HG03060 (cell line): ENCODE results near the gene ARHGAP11A.

Experiments
- ATAC-seq: cut with Tn5 transposase; IDR thresholded peaks from one replicate; pipeline ENCODE4 v1.9.1; 2021; ENCODE audit warnings: low read depth, moderate number of reproducible peaks; ENCODE audit not compliant: unreplicated experiment

The ARHGAP11A gene

DNA sequence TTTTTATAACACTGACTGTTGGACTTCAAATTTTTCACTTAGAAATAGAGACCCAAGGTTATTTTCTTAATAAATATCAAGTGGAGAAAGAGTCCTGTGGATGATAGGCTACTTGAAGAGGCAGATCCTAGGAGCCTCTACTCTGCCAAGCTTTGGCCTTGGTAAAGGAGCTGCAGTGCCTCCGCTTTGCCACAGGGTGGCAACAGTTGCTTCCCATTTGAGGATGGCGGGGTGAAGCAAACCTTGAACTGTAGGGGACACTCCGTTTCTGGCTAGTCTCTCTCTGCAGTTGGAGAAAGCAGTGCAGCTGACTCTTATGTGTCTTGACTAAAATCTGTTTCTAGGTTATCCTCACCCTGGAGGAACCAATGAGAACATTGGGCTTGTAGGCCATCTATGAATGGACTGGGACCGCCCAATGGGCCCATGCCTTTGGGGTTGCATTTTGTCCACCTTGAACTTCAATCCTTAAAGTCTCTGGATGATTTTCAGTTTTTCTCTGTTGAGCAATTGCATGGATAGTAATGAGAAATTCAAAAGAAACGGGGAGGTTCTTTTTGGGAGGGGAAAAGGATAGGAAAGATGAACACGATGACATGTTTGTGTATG, 36.0 kb downstream of the ARHGAP11A start:
- no peak for ATAC-seq

DNA sequence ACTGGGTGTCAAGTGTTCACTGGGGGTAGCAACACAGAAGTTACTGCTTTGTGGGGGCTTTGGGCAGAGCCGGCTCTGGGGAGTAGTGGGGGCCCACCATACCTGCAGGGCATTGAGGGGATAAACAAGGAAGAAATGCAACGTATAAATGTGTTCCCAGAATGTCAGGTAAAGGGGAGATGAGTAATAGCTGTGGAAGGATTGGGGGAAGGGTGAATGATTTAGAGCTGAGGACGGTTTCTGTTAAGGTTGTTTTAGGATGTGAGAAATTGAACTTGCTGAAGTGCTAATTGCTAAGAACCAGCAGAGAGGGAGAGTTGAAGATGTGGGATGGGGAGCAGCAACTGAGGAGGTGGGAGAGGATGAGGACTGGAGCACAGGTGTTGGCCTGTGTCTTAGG, 36.9 kb downstream of the ARHGAP11A start:
- no peak for ATAC-seq

DNA sequence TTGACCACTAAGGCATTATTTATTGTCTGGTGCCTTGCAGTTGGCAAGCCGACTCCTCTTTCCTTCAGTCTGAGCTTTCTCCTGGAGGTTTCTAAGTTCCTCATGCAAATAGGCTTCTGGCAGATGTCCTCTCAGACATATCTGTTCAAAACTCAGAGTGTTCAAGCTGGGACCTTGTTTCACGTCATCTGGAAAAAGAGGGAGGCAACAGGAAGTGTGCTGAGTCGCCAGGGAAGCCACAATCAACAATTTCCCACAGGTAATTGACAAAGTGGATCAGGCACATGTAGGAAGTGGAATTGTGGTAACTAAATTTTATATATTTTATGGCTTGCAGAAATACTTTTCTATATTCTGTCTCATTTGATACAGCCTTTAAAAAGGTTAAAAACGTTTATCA, 40.8 kb downstream of the ARHGAP11A start:
- ATAC-seq, result no peak

DNA sequence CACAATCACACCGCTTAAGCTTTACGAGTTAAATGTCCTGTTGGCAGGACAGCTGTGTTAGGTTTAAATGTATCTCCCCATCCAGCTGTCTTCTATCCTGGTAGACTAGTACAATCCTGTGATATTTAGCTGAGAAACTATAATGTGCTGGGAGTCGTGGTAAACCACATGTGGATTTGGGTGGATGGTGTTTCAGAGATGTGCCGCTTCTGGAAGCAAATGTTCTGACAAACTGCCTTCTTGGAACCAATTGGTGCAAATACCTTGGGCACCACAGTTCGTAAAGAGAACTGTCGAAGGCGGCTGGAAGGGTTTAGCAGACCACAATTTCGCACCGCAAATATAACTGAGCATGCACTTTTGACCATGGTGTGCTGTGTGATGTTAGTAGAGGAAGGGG, 41.2 kb downstream of the ARHGAP11A start:
- ATAC-seq, result no peak

DNA sequence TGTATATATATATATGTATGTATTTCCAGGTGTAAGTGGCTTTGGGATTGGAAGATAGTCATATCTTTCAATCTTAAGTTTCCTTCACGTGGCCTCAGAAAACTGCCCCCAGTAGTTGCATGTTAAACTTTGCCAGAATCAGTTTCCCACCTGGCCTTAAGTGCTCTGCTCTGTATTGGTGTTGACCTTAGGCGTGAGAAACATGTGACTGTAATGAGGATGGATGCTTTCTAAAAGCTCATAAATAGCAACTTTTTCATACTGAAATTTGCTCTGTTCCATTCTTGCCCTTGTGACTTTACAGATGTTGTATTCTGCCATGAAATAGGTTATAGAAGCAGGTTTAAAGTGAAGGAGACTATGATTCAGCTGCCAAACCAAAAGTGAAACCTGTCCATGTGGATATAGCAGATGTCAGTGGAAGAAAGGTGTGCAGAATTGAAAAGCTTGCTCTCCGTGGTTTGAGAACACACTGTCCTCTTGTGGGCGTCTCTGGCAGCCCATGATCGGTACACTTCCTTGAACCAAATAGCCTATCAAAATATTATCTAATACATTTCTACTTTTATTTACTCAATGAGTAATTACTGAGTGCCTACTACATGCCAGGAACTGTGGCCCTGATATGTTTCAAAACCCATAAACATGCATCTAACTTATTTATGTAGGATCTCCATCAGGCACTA, 42.0 kb downstream of the ARHGAP11A start:
- ATAC-seq, result no peak

DNA sequence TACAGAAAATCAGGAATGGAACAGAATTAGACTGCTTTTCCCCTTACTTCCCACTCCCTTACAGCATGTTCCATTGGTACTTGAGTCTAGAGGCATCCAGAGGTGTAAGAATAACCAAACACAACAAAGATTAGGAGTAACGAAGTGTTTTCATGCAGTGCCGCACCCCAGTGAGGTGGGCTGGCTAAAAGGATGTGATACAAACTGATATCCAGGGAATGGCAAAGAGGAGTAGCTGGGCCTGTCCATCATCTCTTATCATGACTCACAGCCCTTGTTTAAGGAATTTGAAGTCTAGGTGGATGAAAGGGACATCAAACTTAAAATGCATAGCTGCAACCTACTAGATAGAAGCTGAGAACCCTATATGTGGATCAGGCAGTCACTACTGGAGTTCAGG, 42.6 kb downstream of the ARHGAP11A start:
- ATAC-seq, result no peak

DNA sequence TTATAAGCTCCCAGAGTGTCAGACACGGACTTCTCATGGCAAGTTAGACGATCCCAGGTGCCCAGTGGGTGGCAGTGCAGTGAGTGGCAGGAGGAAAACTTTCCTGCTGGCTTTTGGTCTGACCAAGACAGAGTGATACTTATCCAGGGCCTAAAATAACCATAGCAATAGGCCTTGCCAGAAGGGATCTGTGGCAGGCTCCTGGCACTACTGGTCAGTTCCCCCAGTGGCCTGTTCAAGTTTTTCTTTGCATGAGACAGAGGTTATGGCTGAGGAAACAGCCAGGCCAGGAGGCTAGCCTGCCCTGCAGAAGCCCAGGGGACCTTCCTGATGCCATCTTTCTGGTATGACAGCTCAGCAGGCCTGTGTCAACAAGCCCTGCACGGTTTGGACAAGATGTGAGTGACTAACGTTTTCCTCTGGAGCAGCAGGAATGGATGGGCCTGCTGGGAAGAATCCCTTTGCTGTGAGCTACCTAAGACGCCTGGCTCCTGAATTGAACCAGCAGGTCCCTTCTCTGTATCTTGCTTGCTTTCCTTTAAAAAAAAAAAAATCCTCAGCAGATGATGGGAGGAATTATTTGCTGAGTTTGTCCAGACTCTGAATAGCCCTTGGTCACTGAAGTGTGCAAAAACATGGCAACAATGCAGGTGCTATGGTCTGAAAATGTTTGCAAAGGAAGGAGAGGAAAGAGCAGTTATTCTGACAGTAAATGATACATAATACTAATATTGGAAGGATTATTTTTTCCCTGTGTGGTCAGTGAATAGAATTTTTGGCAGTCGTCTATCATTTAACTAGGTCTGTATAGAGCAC, 44.2 kb downstream of the ARHGAP11A start:
- ATAC-seq, result no peak

DNA sequence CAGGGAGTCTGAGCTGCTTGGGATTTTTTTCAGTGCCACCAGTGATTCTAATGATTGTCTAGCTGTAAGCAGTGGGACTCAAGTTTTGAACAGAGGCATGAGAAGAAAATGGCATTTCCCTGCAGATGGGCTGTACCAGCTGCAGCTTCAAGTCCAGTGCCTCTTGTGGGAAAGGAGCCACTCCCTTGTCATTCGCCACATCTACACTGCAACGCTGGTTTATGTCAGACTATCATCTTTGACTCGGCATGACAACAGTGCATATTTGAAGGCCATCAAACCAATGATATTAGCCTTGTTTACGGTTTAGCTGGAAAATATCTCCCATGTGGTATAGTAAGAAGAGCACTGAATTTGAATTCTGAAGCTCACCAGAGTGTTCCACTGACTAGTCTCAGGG, 48.4 kb downstream of the ARHGAP11A start:
- ATAC-seq, result no peak

DNA sequence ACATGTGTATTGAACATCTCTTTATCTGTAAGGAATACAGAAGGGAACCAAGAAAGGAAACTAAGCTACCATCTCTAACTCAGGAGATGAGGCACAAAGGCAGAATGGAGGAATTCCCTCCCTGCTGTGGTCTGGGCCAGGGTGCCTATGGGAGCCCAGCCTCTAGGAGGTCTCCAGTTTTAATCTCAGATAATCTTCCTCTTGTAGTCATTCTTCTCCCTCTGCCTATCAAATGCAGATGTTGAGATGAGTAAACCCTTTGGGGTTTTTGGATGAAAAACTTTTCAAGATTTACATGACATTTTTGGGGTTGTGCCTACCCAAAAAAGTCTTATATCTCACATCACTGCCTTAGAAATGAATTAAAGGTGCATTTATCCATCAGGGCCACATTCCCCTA, 49.5 kb downstream of the ARHGAP11A start:
- no peak for ATAC-seq

DNA sequence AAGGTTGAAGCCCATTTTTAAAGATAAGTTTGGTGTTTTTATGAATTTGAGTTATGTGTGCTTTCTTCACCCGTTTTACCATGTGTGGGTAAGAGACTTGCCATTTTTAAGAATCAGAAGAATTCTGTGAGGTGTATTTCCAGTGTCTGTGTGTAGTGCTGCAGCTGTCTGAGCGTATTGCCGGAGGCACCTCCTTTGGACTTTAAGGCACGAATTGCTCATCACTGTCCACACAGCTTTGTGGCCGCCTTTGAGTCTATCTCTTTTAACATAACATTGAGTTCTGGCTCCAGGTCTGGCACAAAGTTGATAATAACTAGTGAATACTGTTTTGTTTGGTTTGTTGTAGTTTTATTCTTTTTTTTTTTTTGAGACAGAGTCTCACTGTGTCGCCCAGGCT, 52.0 kb downstream of the ARHGAP11A start:
- no peak for ATAC-seq

DNA sequence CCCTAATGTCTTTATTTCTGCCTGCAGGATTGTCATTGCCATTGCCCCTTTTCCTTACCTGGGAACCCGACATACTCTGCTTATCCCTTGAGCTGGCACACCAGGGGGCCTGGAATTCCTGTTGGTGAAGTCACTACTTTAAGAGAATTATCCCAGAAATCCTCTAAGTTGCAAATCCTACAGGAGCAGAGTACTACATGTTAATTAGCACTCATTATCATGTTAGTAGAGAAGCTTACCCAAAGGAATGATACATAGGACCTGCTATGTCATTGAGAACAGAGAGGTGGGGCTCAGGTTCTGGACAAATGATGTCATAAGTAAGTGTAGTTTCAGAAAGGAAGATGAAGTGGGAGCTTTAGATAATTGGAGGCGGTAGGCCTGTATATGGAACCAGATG, 53.6 kb downstream of the ARHGAP11A start:
- ATAC-seq, result no peak

DNA sequence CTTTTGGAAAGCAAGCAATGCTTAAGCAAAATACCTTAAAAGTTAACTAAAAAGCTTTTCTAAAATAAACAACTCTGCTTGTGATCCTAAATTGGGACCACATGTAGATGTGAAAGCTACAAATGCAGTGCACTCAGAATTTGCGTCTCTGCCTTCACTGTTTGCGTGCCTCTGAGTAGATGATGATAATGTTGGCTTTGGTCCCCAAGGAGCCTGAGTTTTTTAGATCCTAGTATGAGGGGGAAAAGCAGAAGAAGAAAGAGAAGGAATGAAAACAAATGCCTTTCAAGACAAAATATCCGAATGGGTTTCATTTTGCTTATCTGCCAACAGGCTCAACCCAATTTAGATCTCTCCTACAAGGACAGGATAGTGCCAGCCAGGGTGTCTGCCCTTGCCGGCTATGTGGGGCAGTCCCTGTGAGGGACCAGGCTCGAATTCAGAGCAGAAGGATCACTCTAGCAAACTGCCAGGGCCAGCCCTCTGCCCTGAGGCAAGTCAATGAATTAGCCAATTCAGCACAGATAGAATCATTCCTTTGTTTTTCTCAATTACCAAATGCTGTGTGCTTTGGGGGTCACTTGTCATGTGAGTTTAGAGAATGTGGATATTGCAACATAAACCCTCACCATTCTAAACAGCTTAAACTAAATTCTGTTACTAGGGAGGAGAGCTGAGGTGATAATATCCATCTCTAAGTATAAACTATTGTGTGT, 54.8 kb downstream of the ARHGAP11A start:
- no peak for ATAC-seq

DNA sequence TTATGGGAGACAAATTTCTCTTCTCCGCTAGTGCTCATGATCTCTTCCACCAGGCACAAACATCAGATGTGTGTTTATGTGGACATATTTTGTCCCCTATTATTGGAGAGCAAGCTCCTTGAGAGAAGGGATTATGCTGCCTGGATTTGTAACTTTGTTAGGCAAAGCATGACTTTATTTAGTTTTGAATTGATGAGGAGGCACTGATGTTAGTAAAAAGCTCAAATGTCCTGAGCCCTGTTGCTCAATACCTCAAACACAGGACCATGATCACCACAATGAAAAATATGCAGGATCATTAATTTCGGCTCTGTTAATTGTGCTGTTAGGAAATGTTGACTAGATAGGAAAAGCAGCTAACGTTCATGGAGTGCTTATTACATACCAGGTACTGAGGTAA, 55.3 kb downstream of the ARHGAP11A start:
- no peak for ATAC-seq

DNA sequence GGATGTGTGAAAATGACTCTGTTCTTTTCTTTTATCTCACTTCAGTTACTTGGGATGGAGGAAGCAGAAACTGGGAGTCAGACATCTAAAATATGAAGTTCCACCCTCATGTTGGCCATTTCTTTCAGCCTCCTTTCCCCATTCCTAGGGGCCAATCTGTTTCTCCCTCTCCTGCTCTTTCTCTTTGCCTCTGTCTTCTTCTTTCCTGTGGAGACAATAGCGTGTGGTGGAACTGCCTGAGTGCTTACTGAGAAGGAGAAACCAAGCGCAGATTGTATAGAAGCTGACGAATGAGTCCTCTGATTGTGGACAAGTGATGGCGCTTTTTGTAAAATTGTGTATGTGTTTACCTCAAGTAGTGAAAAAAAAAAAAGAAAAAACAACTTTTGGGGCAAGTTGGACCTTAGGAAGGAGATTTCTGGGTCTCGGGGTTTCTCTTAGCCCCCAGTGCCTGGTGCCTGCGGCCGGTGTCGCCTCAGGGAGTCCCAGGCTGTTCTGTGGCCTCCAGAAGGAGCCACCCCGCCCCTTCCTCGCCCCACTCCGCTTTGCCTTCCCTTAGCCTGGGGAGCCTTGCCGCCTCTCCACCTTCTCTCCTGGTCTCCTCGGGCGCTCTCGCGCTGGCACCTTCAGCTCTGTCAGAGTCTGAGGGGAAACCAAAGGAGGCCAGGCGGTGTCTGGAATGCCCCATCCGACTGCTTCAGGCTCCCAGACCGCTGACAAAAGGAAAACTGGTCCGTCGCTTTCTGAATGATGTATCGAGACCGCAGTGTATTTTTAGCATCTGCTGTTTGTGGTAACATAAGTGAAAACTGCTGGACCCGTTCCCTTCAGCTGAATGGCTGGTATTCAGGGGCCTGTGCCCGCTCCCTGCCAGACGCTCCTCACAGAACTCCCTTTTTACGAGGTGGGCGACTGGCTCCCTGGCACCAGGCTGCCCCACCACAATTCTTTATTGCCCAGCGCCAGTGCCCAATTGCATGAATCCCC, 56.3 kb downstream of the ARHGAP11A start:
- ATAC-seq, result no peak

DNA sequence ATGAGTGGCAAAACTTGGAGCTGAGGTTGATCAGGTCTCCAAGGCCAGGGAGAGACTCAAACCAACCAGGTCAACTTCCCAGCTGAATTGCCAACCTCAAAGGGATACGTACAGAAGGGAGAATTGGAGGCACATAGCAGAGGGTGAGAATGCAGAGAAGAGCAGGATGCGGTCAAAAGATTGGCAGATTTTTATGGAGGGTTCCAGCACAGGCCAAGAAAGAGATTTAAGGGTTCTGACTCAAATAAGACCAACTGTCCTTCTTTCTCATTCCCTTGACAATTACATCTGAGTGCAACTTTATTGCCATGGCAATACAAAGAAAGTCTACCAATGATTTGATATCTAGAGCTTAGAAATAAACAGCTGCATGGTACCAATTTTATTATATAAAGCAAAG, 59.4 kb downstream of the ARHGAP11A start:
- no peak for ATAC-seq

DNA sequence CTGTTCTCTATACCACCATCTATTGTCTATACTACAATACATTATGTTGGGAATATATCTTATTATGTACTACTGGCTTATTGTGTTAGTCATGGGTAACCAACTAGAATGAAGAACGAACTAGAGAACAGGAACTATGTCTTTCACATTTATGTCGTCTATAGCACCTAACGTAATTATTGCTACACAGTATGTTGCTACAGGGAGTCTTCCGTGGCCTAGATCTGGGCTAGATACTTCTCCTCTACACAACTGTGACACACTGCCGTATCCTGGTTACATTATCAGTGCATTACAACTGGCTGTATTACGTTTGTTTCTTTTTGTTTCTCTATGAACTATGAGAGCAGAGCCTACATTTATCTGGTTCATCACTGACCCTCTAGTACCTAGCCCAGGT, 60.2 kb downstream of the ARHGAP11A start:
- no peak for ATAC-seq

DNA sequence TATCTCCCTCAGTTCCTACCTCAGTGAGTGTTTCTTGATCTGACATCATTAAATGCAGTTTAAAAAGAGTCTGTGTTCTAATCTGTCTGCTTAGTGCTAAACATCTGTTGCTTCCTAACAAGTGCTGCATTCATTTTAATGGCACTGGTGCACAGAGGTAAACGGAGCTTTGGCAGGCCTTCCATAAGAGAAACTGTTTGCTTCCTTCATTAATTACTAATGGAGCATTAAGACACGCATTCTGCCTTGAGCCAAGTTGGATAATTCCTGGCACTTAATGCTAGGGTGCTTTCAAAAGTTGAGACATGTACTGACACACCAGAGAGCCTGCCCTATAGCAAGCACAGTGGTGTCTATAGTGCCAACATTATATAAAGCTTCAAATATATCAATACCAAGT, 60.9 kb downstream of the ARHGAP11A start:
- no peak for ATAC-seq

DNA sequence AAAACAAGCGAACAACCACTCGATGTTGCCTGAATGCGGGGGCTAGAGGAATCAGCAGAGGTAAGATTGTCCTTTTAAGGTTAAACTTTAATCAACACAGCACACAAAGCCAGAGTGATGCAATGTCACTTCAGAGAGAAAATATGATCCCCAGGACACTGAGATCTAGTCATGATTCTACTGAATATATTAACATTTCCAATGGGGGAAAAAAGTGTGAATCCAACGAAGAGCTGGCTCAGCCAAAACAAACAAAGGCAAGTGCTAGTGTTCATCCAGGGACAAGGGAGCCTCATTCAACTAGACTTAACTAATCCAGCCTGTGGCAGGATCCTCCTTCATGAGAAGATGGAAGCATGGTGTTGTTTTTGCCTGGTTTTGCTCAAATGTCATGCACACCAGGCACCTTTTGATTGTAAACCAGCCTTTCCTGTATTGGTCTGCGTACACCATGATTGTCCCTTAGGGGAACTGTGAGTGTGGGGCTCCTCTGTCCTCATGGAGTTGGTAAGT, 62.0 kb downstream of the ARHGAP11A start:
- ATAC-seq, result no peak

DNA sequence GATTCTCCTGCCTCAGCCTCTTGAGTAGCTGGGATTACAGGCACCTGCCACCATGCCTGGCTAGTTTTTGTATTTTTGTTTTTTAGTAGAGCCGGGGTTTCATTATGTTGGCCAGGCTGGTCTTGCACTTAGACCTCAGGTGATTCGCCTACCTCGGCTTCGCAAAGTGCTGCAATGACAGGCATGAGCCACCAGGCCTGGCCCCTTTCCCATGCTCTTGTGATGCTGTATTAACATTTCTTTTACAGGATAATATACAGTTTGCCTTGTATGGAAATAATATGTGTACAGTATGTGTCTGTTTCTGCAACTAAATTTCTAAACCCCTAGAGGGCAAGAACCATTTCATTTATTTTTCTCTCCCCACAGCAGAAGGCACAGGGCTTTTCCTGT, 64.0 kb downstream of the ARHGAP11A start:
- no peak for ATAC-seq

DNA sequence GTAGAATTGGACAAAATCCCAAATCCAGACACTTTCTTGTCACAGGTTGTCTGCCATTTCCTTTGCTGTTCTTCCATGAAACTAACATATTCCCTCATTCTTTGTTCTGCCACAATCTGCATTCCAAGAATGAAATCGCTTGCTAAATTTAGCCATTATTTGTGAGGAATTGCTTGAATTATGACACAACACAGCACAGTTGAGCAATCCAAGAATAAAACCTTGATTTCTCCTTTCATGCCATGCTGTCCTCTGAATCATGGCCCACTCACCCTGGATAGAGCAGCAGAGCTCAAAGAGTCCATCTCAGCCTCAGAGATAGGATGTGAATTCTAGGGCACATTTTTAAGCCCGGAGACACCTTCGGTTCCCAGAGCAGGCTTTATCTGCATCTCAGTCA, 67.3 kb downstream of the ARHGAP11A start:
- no peak for ATAC-seq
